ENCODE data around the gene BCL11A.

BCL11A gene

GRCh38 chr2:60446413-60447267 lies 106.8 kb downstream of the BCL11A start:
- Histone ChIP-seq H4K91ac (ENCODE audit: low read length) (no peak overlapping the region), H3K27me3 (ENCODE audit: control insufficient read depth in 1 of 2, insufficient read depth in 1 of 2, low read length in 2 of 2) (no peaks in the 10 kb centered on the region), H3K18ac (ENCODE audit: low read depth in 1 of 2, low read length in 2 of 2) (no peak overlapping the region), H2BK12ac (ENCODE audit: low read length in 2 of 2) (no peak overlapping the region), H2AFZ (ENCODE audit: low read depth, low read length) (no peak overlapping the region), H3K36me3 (ENCODE audit: control insufficient read depth in 1 of 2, insufficient read depth in 2 of 2, low read depth in 1 of 2, low read length in 2 of 2) (no peaks in the 10 kb centered on the region), H2BK120ac (ENCODE audit: low read depth, low read length) (no peak overlapping the region), H3K23ac (ENCODE audit: low read length in 2 of 2) (no peak overlapping the region), H4K8ac (ENCODE audit: low read length) (no peak overlapping the region), H3K9me3 (ENCODE audit: control insufficient read depth, low read length) (no peaks in the 10 kb centered on the region), H3K27ac (ENCODE audit: low read length, poor library complexity, severe bottlenecking) (no peak overlapping the region), H2BK15ac (ENCODE audit: low read depth, poor library complexity, severe bottlenecking) (no peak overlapping the region), H3K4me1 (ENCODE audit: control insufficient read depth, insufficient read depth, low read depth, low read length) (no peaks in the 10 kb centered on the region), H2AK5ac (ENCODE audit: low read length, severe bottlenecking) (no peak overlapping the region), H3K79me1 (replicated peaks; ENCODE audit: low read length, poor library complexity, severe bottlenecking) (no peaks in the 10 kb centered on the region), H3K9ac (ENCODE audit: low read length) (no peak overlapping the region), H3K14ac (ENCODE audit: low read length in 2 of 2) (no peak overlapping the region), H3K4me2 (ENCODE audit: low read length, poor library complexity, severe bottlenecking) (no peak overlapping the region), H2BK5ac (ENCODE audit: low read depth, low read length, poor library complexity, severe bottlenecking) (no peak overlapping the region), H3K4ac (ENCODE audit: low read depth in 1 of 2, low read length in 2 of 2) (no peak overlapping the region), H3K4me3 (ENCODE audit: insufficient read depth in 1 of 2, low read depth in 1 of 2, low read length in 2 of 2) (no peak overlapping the region)
- WGBS, result 93% methylated on average over 6 of the region's 8 CpGs
- DNase-seq, result no peak

GRCh38 chr2:60445684-60446179 lies 107.7 kb downstream of the BCL11A start:
- Histone ChIP-seq H3K27me3 (ENCODE audit: control insufficient read depth in 1 of 2, insufficient read depth in 1 of 2, low read length in 2 of 2) (no peaks in the 10 kb centered on the region), H4K91ac (ENCODE audit: low read length) (no peak overlapping the region), H3K27ac (ENCODE audit: low read length, poor library complexity, severe bottlenecking) (no peak overlapping the region), H3K36me3 (ENCODE audit: control insufficient read depth in 1 of 2, insufficient read depth in 2 of 2, low read depth in 1 of 2, low read length in 2 of 2) (no peaks in the 10 kb centered on the region), H3K23ac (ENCODE audit: low read length in 2 of 2) (no peak overlapping the region), H3K79me1 (replicated peaks; ENCODE audit: low read length, poor library complexity, severe bottlenecking) (no peaks in the 10 kb centered on the region), H4K8ac (ENCODE audit: low read length) (no peak overlapping the region), H3K9me3 (ENCODE audit: control insufficient read depth, low read length) (no peaks in the 10 kb centered on the region), H2BK120ac (ENCODE audit: low read depth, low read length) (no peak overlapping the region), H2AFZ (ENCODE audit: low read depth, low read length) (no peak overlapping the region), H3K14ac (ENCODE audit: low read length in 2 of 2) (no peak overlapping the region), H3K18ac (ENCODE audit: low read depth in 1 of 2, low read length in 2 of 2) (no peak overlapping the region), H3K4me1 (ENCODE audit: control insufficient read depth, insufficient read depth, low read depth, low read length) (no peaks in the 10 kb centered on the region), H2BK15ac (ENCODE audit: low read depth, poor library complexity, severe bottlenecking) (no peak overlapping the region), H2BK5ac (ENCODE audit: low read depth, low read length, poor library complexity, severe bottlenecking) (no peak overlapping the region), H2AK5ac (ENCODE audit: low read length, severe bottlenecking) (no peak overlapping the region), H3K4ac (ENCODE audit: low read depth in 1 of 2, low read length in 2 of 2) (no peak overlapping the region), H3K4me3 (ENCODE audit: insufficient read depth in 1 of 2, low read depth in 1 of 2, low read length in 2 of 2) (no peak overlapping the region), H2BK12ac (ENCODE audit: low read length in 2 of 2) (no peak overlapping the region), H3K4me2 (ENCODE audit: low read length, poor library complexity, severe bottlenecking) (no peak overlapping the region), H3K9ac (ENCODE audit: low read length) (no peak overlapping the region)
- 82% methylated on average over 8 of the region's 8 CpGs for WGBS
- DNase-seq, result no peak

GRCh38 chr2:60442608-60443007 lies 110.8 kb downstream of the BCL11A start:
- Histone ChIP-seq H3K27me3 (ENCODE audit: control insufficient read depth in 1 of 2, insufficient read depth in 1 of 2, low read length in 2 of 2) (no peaks in the 10 kb centered on the region), H3K9me3 (ENCODE audit: control insufficient read depth, low read length) (no peaks in the 10 kb centered on the region), H2BK12ac (ENCODE audit: low read length in 2 of 2) (no peak overlapping the region), H3K23ac (ENCODE audit: low read length in 2 of 2) (no peak overlapping the region), H3K18ac (ENCODE audit: low read depth in 1 of 2, low read length in 2 of 2) (no peak overlapping the region), H3K14ac (ENCODE audit: low read length in 2 of 2) (no peak overlapping the region), H4K91ac (ENCODE audit: low read length) (no peak overlapping the region), H3K4me2 (ENCODE audit: low read length, poor library complexity, severe bottlenecking) (no peak overlapping the region), H3K27ac (ENCODE audit: low read length, poor library complexity, severe bottlenecking) (no peak overlapping the region), H2AFZ (ENCODE audit: low read depth, low read length) (no peak overlapping the region), H3K9ac (ENCODE audit: low read length) (no peak overlapping the region), H3K4ac (ENCODE audit: low read depth in 1 of 2, low read length in 2 of 2) (no peak overlapping the region), H3K36me3 (ENCODE audit: control insufficient read depth in 1 of 2, insufficient read depth in 2 of 2, low read depth in 1 of 2, low read length in 2 of 2) (no peaks in the 10 kb centered on the region), H3K79me1 (replicated peaks; ENCODE audit: low read length, poor library complexity, severe bottlenecking) (no peaks in the 10 kb centered on the region), H3K4me1 (ENCODE audit: control insufficient read depth, insufficient read depth, low read depth, low read length) (peaks cover 2% of the 10 kb centered on the region), H2BK5ac (ENCODE audit: low read depth, low read length, poor library complexity, severe bottlenecking) (no peak overlapping the region), H2BK15ac (ENCODE audit: low read depth, poor library complexity, severe bottlenecking) (no peak overlapping the region), H2AK5ac (ENCODE audit: low read length, severe bottlenecking) (no peak overlapping the region), H4K8ac (ENCODE audit: low read length) (no peak overlapping the region), H2BK120ac (ENCODE audit: low read depth, low read length) (no peak overlapping the region), H3K4me3 (ENCODE audit: insufficient read depth in 1 of 2, low read depth in 1 of 2, low read length in 2 of 2) (no peak overlapping the region)
- 100% methylated on average over 1 of the region's 3 CpGs for WGBS
- no peak for DNase-seq

- Histone ChIP-seq H3K9ac (ENCODE audit: low read length) (no peak overlapping the region), H3K4ac (ENCODE audit: low read depth in 1 of 2, low read length in 2 of 2) (no peak overlapping the region), H3K9me3 (ENCODE audit: control insufficient read depth, low read length) (no peaks in the 10 kb centered on the region), H3K27ac (ENCODE audit: low read length, poor library complexity, severe bottlenecking) (no peak overlapping the region), H3K79me1 (replicated peaks; ENCODE audit: low read length, poor library complexity, severe bottlenecking) (no peaks in the 10 kb centered on the region), H3K4me1 (ENCODE audit: control insufficient read depth, insufficient read depth, low read depth, low read length) (peaks cover 2% of the 10 kb centered on the region), H3K27me3 (ENCODE audit: control insufficient read depth in 1 of 2, insufficient read depth in 1 of 2, low read length in 2 of 2) (no peaks in the 10 kb centered on the region), H3K14ac (ENCODE audit: low read length in 2 of 2) (no peak overlapping the region), H3K4me3 (ENCODE audit: insufficient read depth in 1 of 2, low read depth in 1 of 2, low read length in 2 of 2) (no peak overlapping the region), H2BK12ac (ENCODE audit: low read length in 2 of 2) (no peak overlapping the region), H4K91ac (ENCODE audit: low read length) (no peak overlapping the region), H2BK120ac (ENCODE audit: low read depth, low read length) (no peak overlapping the region), H4K8ac (ENCODE audit: low read length) (no peak overlapping the region), H2BK15ac (ENCODE audit: low read depth, poor library complexity, severe bottlenecking) (no peak overlapping the region), H2AK5ac (ENCODE audit: low read length, severe bottlenecking) (no peak overlapping the region), H3K36me3 (ENCODE audit: control insufficient read depth in 1 of 2, insufficient read depth in 2 of 2, low read depth in 1 of 2, low read length in 2 of 2) (no peaks in the 10 kb centered on the region), H3K18ac (ENCODE audit: low read depth in 1 of 2, low read length in 2 of 2) (no peak overlapping the region), H2AFZ (ENCODE audit: low read depth, low read length) (no peak overlapping the region), H2BK5ac (ENCODE audit: low read depth, low read length, poor library complexity, severe bottlenecking) (no peak overlapping the region), H3K4me2 (ENCODE audit: low read length, poor library complexity, severe bottlenecking) (no peak overlapping the region), H3K23ac (ENCODE audit: low read length in 2 of 2) (no peak overlapping the region)
- WGBS, result 100% methylated on average over 2 of the region's 5 CpGs
- DNase-seq, result no peak
Observed at GRCh38 chr2:60441800-60442199, 111.7 kb downstream of the BCL11A start.

Measured in mesenchymal stem cell (in vitro differentiated cells and primary cell).